Activated CD8-positive, alpha-beta memory T cell treated with anti-CD3 and anti-CD28 coated beads for 1 hour (primary cell): ENCODE data around the gene USF3.

Source experiments
- DNase-seq, 2 donors: peaks; one replicate each; pipeline ENCODE4 v3.0.0-alpha.2; 2020; ENCODE audit warnings: low read depth in 1 of 2; ENCODE audit errors: extremely low read depth in 1 of 2

Gene USF3, protein sequence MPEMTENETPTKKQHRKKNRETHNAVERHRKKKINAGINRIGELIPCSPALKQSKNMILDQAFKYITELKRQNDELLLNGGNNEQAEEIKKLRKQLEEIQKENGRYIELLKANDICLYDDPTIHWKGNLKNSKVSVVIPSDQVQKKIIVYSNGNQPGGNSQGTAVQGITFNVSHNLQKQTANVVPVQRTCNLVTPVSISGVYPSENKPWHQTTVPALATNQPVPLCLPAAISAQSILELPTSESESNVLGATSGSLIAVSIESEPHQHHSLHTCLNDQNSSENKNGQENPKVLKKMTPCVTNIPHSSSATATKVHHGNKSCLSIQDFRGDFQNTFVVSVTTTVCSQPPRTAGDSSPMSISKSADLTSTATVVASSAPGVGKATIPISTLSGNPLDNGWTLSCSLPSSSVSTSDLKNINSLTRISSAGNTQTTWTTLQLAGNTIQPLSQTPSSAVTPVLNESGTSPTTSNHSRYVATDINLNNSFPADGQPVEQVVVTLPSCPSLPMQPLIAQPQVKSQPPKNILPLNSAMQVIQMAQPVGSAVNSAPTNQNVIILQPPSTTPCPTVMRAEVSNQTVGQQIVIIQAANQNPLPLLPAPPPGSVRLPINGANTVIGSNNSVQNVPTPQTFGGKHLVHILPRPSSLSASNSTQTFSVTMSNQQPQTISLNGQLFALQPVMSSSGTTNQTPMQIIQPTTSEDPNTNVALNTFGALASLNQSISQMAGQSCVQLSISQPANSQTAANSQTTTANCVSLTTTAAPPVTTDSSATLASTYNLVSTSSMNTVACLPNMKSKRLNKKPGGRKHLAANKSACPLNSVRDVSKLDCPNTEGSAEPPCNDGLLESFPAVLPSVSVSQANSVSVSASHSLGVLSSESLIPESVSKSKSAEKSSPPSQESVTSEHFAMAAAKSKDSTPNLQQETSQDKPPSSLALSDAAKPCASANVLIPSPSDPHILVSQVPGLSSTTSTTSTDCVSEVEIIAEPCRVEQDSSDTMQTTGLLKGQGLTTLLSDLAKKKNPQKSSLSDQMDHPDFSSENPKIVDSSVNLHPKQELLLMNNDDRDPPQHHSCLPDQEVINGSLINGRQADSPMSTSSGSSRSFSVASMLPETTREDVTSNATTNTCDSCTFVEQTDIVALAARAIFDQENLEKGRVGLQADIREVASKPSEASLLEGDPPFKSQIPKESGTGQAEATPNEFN (N-terminal part only)

DNA sequence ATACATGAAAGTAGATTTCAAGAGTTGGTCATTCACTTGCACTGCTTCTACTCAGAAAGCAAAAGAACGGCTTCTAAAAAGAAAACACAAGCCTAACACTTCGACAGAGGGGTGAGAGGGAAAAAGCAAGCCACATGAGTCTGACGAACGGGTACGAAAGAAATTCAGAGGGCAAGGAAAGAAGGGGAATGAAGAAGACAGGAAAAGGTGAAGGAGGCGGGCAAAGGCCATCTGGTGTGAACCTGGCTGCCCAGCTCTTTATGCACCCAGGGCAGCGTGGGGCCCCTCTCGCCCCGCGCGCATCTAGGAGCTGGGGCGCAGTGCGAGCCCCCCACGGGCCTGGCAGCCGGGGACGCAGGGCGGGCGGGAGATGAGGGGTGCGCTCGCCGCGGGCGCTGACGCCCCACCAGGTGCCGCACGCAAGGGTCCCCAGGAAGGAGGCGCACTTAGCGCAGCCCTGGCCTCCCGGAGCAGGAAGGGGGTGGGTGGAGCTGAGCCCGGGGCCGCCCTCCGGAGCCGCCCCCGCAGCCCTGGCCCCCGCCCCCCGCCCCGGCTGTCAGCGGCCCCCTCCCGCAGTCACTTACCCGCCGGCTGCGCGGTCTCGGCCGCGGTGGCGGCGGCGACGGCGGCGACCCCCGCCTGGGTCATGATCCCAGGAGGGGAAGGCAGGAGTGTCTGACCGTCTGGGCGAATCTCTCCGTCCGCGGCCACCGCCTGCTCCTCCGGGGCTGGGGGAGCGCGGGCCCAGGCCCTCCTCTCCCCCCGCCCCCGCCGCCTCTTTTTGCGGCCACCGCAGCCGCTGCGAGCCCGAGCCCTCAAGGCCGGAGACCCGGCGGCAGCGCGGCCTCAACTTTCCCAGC lies at the start of gene USF3:
Gene USF3, minus strand, starts transcription at position 857 of the 860 bp plus-strand sequence. CDS start 21,764 bp downstream, outside the sequence.
- DNase-seq = peak; percentile 52 to 74

- DNase-seq = peak; percentile 88 to 91
These were observed 49.5 kb upstream of the USF3 start, which contains the start of gene NAA50 for GRCh38 chr3:113745756-113746547. Gene NAA50 (minus strand): TSS chr3:113746249. CDS start chr3:113745949, 300 bp downstream.

- DNase-seq = peak; percentile 51 to 72
These were observed 48.7 kb upstream of the USF3 start for GRCh38 chr3:113744941-113745755.

DNA sequence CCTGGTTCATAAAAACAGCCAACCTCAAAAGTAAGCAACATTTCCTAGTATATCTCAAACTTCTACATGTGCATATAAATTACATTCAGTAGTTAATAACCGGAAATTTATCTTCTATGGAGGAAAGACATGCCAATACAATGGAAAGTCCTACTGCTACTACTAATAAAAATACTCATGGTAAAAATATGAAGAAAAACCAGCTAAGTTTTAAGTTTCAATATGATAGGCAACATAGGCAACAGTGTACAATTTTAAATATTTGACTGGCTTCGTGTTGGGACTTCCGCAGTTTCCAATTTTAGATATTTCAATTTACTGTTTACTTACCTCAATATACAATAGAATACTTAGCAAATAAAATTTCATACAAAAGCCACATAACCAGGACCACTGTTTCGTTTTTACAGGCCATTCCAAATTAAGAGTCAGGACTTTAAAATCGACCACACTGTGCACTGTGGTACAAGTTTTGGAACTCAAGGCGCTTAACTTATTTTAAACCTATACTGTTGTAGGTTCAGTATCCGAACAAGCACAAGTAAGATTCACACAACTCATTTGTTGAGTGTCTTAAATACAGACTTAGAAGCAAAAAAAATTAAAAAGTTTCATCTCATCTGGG lies 46.7 kb upstream of the USF3 start:
- no peak for DNase-seq

DNA sequence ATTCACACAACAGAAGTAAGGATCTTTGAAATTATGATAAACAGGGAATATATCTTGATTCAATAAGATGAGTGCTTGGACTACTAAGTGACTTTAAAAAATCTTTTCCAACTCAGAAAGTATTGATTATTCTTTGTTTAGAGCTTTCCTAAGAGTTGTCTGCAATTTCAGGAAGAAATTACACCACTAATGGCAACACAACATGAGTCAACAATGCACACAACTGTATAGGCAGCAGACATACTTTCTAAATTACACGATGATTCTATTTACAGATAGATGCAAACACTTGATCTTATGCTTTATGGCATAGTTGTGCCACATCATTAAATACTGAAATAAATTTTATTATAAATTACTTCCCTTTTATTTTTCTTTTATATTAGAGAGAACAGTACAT lies 45.2 kb upstream of the USF3 start:
- no peak for DNase-seq

GRCh38 chr3:113741086-113741485 lies 44.6 kb upstream of the USF3 start:
- no peak for DNase-seq

DNA sequence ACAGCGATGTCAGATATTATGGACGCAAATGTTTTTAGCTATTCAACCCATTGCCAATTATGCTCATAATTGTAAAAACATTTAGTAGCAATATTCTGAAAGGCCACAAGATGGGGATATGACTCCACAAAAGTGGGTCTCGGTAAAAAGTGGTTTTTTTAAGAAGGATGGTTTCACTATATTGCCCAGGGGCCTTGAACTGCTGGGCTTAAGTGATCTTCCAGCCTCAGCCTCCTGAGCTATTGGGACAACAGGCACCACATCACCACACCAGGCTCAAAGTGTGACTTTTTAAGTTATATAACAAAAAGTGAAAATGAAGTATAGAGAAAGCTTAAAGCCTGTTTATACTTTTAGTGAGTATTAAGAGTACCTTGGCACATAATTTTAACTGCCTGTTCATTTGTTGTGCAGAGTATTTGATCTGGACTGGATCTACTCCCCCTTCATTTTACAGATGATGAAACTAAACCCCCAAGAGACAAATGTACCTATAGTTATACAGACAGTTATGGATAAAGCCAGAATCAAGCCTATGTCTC lies 40.2 kb upstream of the USF3 start:
- DNase-seq = no peak

- DNase-seq = no peak
These were observed 35.3 kb upstream of the USF3 start for GRCh38 chr3:113731694-113732093.

GRCh38 chr3:113730550-113730949 lies 34.1 kb upstream of the USF3 start:
- no peak for DNase-seq

- DNase-seq = no peak
These were observed 32.2 kb upstream of the USF3 start for GRCh38 chr3:113728661-113729060.

DNA sequence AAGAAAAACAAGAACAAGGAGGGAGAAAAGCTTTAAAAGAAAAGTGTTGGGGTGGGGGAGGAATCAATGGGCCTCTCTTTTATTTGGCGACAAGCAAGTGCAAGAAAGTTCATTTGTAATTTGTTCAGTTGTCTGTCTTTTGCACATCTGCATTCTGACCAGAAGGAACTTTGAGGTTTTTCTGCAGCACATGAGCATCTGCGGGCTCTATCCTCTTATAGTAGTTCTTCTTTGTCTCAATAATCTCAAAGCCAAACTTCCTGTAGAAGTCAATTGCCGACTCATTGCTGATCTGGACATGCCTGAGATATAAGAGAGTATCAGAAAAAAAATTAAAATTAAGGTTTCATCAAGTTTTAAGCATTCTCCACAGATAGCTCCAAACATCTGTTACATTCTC lies 25.2 kb upstream of the USF3 start:
- no peak for DNase-seq

DNA sequence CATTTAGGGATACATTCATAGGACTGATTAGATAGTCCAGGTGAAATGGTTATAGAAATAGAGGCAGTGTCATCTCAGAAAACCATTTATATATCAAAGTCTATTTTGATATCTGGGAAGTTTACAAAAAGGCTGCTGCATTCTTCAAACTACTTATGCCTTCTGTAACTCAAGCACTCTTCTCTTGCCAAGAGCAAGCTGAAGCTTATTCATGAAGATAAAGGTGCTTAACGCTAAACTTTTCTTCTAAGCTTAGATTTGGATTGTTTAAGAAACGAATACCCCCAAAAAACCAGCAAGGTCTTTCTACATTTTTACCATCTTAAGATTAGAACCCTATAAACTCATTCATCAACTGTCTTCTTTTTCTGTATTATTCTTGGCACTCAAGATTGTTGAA lies 23.3 kb upstream of the USF3 start:
- DNase-seq = no peak

DNA sequence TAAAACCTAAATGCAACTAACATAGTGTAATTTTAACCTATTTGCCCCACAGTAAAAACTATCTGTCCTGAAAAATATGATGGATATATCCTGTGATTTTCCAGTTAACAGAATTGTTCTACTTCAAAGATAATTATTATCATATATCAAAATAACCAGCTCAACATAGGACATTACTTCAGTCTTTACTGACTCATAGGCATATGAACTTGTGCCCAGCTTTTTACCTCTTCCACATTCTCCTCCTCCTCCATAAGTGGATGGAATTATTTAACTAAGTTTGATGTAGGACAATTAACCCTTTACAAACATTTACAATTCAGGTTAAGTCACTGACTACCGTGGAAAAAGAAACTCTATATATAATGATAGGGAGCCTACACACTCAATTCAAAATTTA lies 22.9 kb upstream of the USF3 start:
- DNase-seq = no peak

GRCh38 chr3:113717818-113718217 lies 21.4 kb upstream of the USF3 start:
- no peak for DNase-seq

DNA sequence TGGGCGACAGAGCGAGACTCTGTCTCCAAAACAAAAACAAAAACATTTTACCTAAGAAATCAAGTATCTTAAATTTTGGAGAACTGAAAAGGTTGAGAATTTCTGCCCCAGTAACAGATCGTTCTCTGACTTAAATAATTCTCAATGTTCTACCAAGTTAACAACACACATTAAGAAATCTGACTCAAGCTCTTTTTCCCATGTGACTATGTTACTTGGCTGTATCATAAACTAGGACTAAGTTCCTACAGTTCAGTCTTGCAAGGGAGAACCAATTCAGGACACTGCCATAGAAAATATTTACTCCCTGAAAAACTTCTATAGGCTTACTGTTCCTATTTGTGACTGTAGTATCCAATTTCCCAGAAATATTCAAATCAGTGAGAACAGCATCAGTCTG lies 20.9 kb upstream of the USF3 start:
- no peak for DNase-seq

DNA sequence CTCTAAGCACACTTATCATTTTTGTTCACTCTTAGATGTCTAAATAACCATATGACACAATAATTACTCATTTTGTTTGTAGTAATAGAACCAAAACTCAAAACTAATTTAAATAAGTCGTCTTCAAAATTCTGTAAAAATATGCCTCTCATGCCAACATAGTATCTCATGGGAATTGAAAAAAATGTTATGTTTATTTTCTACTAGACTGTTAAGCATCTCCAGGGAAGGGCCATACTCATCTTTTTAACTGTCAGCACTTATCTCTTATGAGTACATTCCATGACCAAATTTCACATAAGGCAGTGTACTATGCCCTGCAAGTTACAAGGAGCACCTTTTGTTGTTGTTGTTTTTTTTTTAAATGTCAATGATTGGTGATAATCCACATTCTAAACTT lies 18.3 kb upstream of the USF3 start:
- DNase-seq = no peak

DNA sequence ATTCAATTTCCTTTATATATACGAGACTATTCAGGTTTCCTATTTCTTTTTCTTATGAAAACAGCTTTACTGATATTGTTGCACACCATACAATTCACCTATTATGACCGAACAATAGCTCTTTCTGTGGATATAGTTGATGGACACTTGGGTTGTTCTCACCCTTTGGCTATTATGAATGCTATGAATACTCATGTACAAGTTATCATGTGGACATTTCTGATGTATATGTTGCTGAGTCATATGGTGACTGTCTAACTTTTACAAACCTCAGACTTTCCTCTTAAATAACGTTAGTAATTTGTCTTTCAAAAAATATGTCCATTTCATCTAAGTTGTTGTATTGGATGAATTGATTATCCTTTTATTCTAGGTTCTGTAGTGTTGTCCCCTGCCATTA lies 15.7 kb upstream of the USF3 start:
- no peak for DNase-seq

GRCh38 chr3:113707835-113708234 lies 11.4 kb upstream of the USF3 start:
- DNase-seq = no peak
